SK-N-MC (cell line): ENCODE data around the gene FAM24B.

Source experiments
- EZH2 ChIP-seq: fragments of 200-600 bp; sonication (generic); IDR thresholded peaks from one replicate; pipeline ENCODE4 v1.6.1; 2017; ENCODE audit warnings: antibody characterized with exemption
- FOXP2 ChIP-seq: optimal IDR thresholded peaks from 2 replicates; pipeline ENCODE3; 2011; ENCODE audit warnings: mild to moderate bottlenecking, moderate library complexity; ENCODE audit not compliant: insufficient read depth; ENCODE audit errors: extremely low read length, control extremely low read depth
- POLR2AphosphoS5 ChIP-seq: IDR thresholded peaks from 2 replicates; pipeline ENCODE4 v1.6.1; 2012; ENCODE audit warnings: mild to moderate bottlenecking, low read depth, low read length, borderline replicate concordance

DNA sequence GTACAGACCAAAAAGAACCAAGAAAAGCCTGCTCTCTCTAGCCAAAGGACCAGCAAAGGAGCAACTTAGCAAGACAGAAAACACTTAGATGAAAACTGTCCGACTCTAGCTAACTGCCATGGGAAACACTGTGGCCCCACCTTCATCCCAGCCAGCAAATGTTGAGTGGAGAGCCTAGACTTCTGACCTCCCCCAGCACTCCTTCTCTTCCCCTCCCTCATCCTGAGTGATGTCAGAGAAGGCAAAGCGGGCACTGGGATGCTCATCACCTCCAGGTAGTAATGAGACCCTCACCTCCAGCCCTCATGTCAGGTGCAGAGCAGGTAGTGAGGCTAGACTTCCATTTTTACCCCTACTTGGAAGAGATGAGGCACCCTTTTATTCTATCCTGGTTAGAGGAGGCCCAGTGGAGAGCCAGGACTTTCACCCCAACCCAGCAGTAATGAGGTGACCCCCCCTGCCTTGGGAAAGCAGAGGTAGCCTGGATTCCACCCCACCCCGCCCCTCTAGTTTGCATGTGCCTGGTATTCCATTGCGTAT lies 50.6 kb downstream of the FAM24B start:
- TF ChIP-seq EZH2 (no peak), POLR2AphosphoS5 (no peak), FOXP2 (no peak)
